Measurements from ENCODE around the gene RIPOR2. TPM values are rescaled to one million over a fixed set of nuclear protein-coding genes. Genes with fewer than 3 reads are reported as not detected.

Gene RIPOR2
- total and polyA plus RNA-seq, 2 of the 13 experiments (the other 11 are each of a cell fraction or from before 2014, with no cell fraction given) = 0.02 to 0.05 TPM

- Histone ChIP-seq H2AFZ (ENCODE audit: low read length) (no peak overlapping the region), H4K20me1 (ENCODE audit: insufficient read depth, low read length) (no peaks in the 10 kb centered on the region), H3K9ac (ENCODE audit: insufficient read depth, low read depth, low read length) (no peak overlapping the region), H3K27ac (ENCODE audit: extremely low read length, insufficient read depth, low read length) (peak overlapping the region; percentile 6), H3K36me3 (replicated peaks in 1 of 2; ENCODE audit: control insufficient read depth in 1 of 2, insufficient read depth in 2 of 2, low read length in 2 of 2) (no peaks in the 10 kb centered on the region), H3K9me3 (ENCODE audit: low read length) (no peaks in the 10 kb centered on the region), H3K4me3 (replicated peaks in 1 of 3; ENCODE audit: insufficient read depth in 1 of 3, low read depth in 2 of 3, low read length in 3 of 3) (no peak overlapping the region), H3K27me3 (ENCODE audit: control insufficient read depth in 1 of 2, insufficient read depth in 2 of 2, low read length in 2 of 2) (no peaks in the 10 kb centered on the region), H3K4me1 (ENCODE audit: insufficient read depth, low read length) (peaks cover 51% of the 10 kb centered on the region), H3K79me2 (ENCODE audit: insufficient read depth, low read length) (no peaks in the 10 kb centered on the region), H3K4me2 (ENCODE audit: low read depth, low read length) (no peak overlapping the region)
- FAIRE-seq (no peak), DNase-seq (ENCODE audit: low spot score) (no peak), ATAC-seq (0 out of 3 replicates have a peak, but pooled peaks have one; percentile 20)
- in situ Hi-C loops (cut with HindIII; ENCODE audit: extremely low pct_ligation_motif_present, low pct_unique_long_range_greater_than_20kb) = no loop called here
- CTCF ChIA-PET (ENCODE audit: low intra/inter-chr PET ratio, low total read pairs) = no interaction called here
- 64% methylated on average over 3 of the region's 3 CpGs for WGBS (ENCODE audit: low lambda C conversion rate)
- intact Hi-C loops (cut with micrococcal nuclease; ENCODE audit: unreplicated experiment) = no loop called here
- POLR2A ChIA-PET = interaction anchor here (1.0 to 1.8 kb wide), 2 partner anchors 20 to 100 kb away, joined by 3 to 5 read pairs; no protein-coding TSS in a partner anchor
- BruUV-seq (replicated peaks) = no TSS peak
- TF ChIP-seq NFE2L2 (IDR thresholded peaks at IDR 0.05; ENCODE audit: low read length) = peak; percentile 97
- TF ChIP-seq TBL1XR1 (IDR thresholded peaks at IDR 0.05; ENCODE audit: borderline replicate concordance, low read length, partially characterized antibody) = no peak
- peak; percentile 60 for TF ChIP-seq ZNF629 (CRISPR knock-in tag; conservative IDR thresholded peaks at IDR 0.05)
- TF ChIP-seq ZMYM4 (CRISPR knock-in tag; IDR thresholded peaks at IDR 0.05) = peak; percentile 47; the same call in 1 of the 2 replicates
- TF ChIP-seq PATZ1 (CRISPR knock-in tag; IDR thresholded peaks at IDR 0.05) = no peak
- TF ChIP-seq ZBTB33 (CRISPR knock-in tag; IDR thresholded peaks at IDR 0.05) = peak; percentile 48; the same call in 1 of the 2 replicates
- TF ChIP-seq PHF8 (CRISPR knock-in tag; IDR thresholded peaks at IDR 0.05) = no peak
- no peak for TF ChIP-seq U2AF2 (IDR thresholded peaks at IDR 0.05; ENCODE audit: low read depth, low read length)
- TF ChIP-seq CREB3 (CRISPR knock-in tag; IDR thresholded peaks at IDR 0.05) = no peak
- TF ChIP-seq HNF4A (CRISPR knock-in tag; IDR thresholded peaks at IDR 0.05) = peak; percentile 48
- TF ChIP-seq ZNF562 (CRISPR knock-in tag; IDR thresholded peaks at IDR 0.05; ENCODE audit: borderline replicate concordance) = no peak
- peak; percentile 69 for TF ChIP-seq ZNF644 (CRISPR knock-in tag; IDR thresholded peaks at IDR 0.05; ENCODE audit: low read depth)
- TF ChIP-seq ZNF607 (CRISPR knock-in tag; IDR thresholded peaks at IDR 0.05; ENCODE audit: borderline replicate concordance) = no peak
- no peak for TF ChIP-seq PCBP1 (IDR thresholded peaks at IDR 0.05; ENCODE audit: borderline replicate concordance, low read depth, low read length)
- no peak for TF ChIP-seq ZMAT5 (CRISPR knock-in tag; IDR thresholded peaks at IDR 0.05; ENCODE audit: borderline replicate concordance, low read depth)
- no peak for TF ChIP-seq ZEB1 (IDR thresholded peaks at IDR 0.05; ENCODE audit: insufficient replicate concordance, low read depth)
- TF ChIP-seq ZFP90 (CRISPR knock-in tag; IDR thresholded peaks at IDR 0.05; ENCODE audit: borderline replicate concordance) = no peak
- peak; percentile 75 for TF ChIP-seq MAFF (IDR thresholded peaks at IDR 0.05; ENCODE audit: low read depth, low read length)
- no peak for TF ChIP-seq SMAD1 (CRISPR knock-in tag; IDR thresholded peaks at IDR 0.05; ENCODE audit: borderline replicate concordance, low read depth)
- no peak for TF ChIP-seq ZFP82 (CRISPR knock-in tag; IDR thresholded peaks at IDR 0.05; ENCODE audit: borderline replicate concordance)
- TF ChIP-seq ZNF136 (CRISPR knock-in tag; IDR thresholded peaks at IDR 0.05; ENCODE audit: low read depth) = no peak
Measured at GRCh38 chr6:24821860-24822444, 113.8 kb downstream of the RIPOR2 start.
